Stomach (tissue), 4 donors: ENCODE results near the gene CDC42BPG.

Experiments used
- CTCF ChIP-seq, 7 experiments: fragments of 450-650 bp in 4 of 7; fragments of 200-600 bp in 3 of 7; sonication (generic) in 3 of 7; IDR thresholded peaks; one replicate each; pipeline ENCODE4 v1.5.1; 2016 to 2019; ENCODE audit warnings: antibody characterized with exemption in 7 of 7, control low read depth in 2 of 7, mild to moderate bottlenecking in 1 of 7
- EP300 ChIP-seq: sonication (generic); formaldehyde crosslinking; IDR thresholded peaks from one replicate; pipeline ENCODE4 v1.6.1; 2017; ENCODE audit warnings: antibody characterized with exemption
- POLR2A ChIP-seq, 4 donors: fragments of 450-650 bp; IDR thresholded peaks; one replicate each; pipeline ENCODE4 v1.6.1; 2016; ENCODE audit warnings: antibody characterized with exemption in 4 of 4, control low read depth in 2 of 4, mild to moderate bottlenecking in 1 of 4, moderate library complexity in 1 of 4
- POLR2AphosphoS5 ChIP-seq, 3 donors: sonication (generic); formaldehyde crosslinking; IDR thresholded peaks; one replicate each; pipeline ENCODE4 v1.6.1; 2016; ENCODE audit warnings: antibody characterized with exemption in 3 of 3

- peak in 2 of 3 donors; percentile 60 to 68 for TF ChIP-seq POLR2AphosphoS5 (IDR thresholded peaks at IDR 0.05)
- no peak for TF ChIP-seq CTCF (IDR thresholded peaks at IDR 0.05)
- no peak for TF ChIP-seq POLR2A (IDR thresholded peaks at IDR 0.05)
- no peak for TF ChIP-seq EP300
Measured at GRCh38 chr11:64865286-64866172, 21.1 kb upstream of the CDC42BPG start.
